BJ (cell line): ENCODE measurements around the gene DAP. TPM values are rescaled to one million over a fixed set of nuclear protein-coding genes. Genes with fewer than 3 reads are reported as not detected.

ENCODE experiments used
- CTCF ChIA-PET: fragments of 350-600 bp; formaldehyde crosslinking; extraction: SDS; loops from one replicate; lab custom pipeline; 2021; ENCODE audit warnings: antibody characterized with exemption, inconsistent platforms; lab: Yijun Ruan, JAX
- POLR2A ChIA-PET: fragments of 300-600 bp; sonication (Branson Sonifier 250); formaldehyde crosslinking; extraction: SDS; loops from one replicate; lab custom pipeline; 2021; ENCODE audit warnings: antibody characterized with exemption; lab: Charles Lee
- DNase-seq: peaks from one replicate; pipeline ENCODE4 v3.0.0-alpha.2; 2011; ENCODE audit warnings: low read depth
- H3K27me3 ChIP-seq: 2 replicates; pipeline ENCODE4 v1.6.0; 2011; ENCODE audit warnings: low read length; ENCODE audit not compliant: control insufficient read depth, insufficient read depth
- H3K36me3 ChIP-seq: 2 replicates; pipeline ENCODE4 v1.5.1; 2011; ENCODE audit warnings: low read length; ENCODE audit not compliant: control insufficient read depth, insufficient read depth
- H3K4me3 ChIP-seq: 2 replicates; pipeline ENCODE4 v1.5.1; 2011; ENCODE audit warnings: low read depth, mild to moderate bottlenecking, control low read depth, low read length
- CTCF ChIP-seq: IDR thresholded peaks from 2 replicates; pipeline ENCODE4 v1.5.1; 2011; ENCODE audit warnings: low read depth, mild to moderate bottlenecking, control low read depth, inconsistent platforms, low read length, moderate library complexity; ENCODE audit not compliant: insufficient read depth
- polyA plus RNA-seq: library from polyadenylated mRNA; depleted of rRNA; stranded (reverse); fragments of >200 nt; gene quantifications from 2 replicates; pipeline ENCODE4 v1.2.3, GENCODE V29; 2011

The DAP gene
- polyA plus RNA-seq, 1 experiment: 95.6 TPM

GRCh38 chr5:10797261-10797660, 36.2 kb upstream of the DAP start:
- no peak for DNase-seq
- TF ChIP-seq CTCF: no peak
- ChIA-PET POLR2A (no interaction called here), CTCF (interaction anchor here (0.7 to 1.5 kb wide), 3 partner anchors 14 to 18 kb away, joined by 3 to 5 read pairs (median 3); no protein-coding TSS in a partner anchor)
- no peaks in the 10 kb centered on the region for H3K36me3 ChIP-seq
- H3K27me3 ChIP-seq: 0 out of 2 replicates have a peak, but pooled peaks cover 2% of the 10 kb centered on the region
- no peak overlapping the region for H3K4me3 ChIP-seq

GRCh38 chr5:10793785-10794184, 32.8 kb upstream of the DAP start:
- peak; percentile 48 for TF ChIP-seq CTCF
- no peak for DNase-seq

GRCh38 chr5:10792336-10792735, 31.3 kb upstream of the DAP start:
- Histone ChIP-seq H3K27me3 (no peaks in the 10 kb centered on the region), H3K36me3 (no peaks in the 10 kb centered on the region), H3K4me3 (no peak overlapping the region)
- ChIA-PET CTCF (interaction anchor here (0.6 kb wide), 1 partner anchor 84 kb away, joined by 3 read pairs; no protein-coding TSS in a partner anchor), POLR2A (no interaction called here)
- TF ChIP-seq CTCF: no peak
- DNase-seq: no peak

More at GRCh38 chr5:10793785-10794184, 32.8 kb upstream of the DAP start:
- Histone ChIP-seq H3K36me3 (no peaks in the 10 kb centered on the region), H3K4me3 (no peak overlapping the region), H3K27me3 (no peaks in the 10 kb centered on the region)
- POLR2A ChIA-PET: no interaction called here
- CTCF ChIA-PET: interaction anchor here (0.7 to 1.0 kb wide), 3 partner anchors 20 to 64 kb away, joined by 3 to 4 read pairs (median 3); no protein-coding TSS in a partner anchor

- CTCF ChIA-PET: interaction anchor here (0.6 to 1.1 kb wide), 3 partner anchors 12 to 162 kb away, joined by 3 to 4 read pairs (median 3); no protein-coding TSS in a partner anchor
- Histone ChIP-seq H3K27me3 (no peaks in the 10 kb centered on the region), H3K4me3 (no peak overlapping the region), H3K36me3 (no peaks in the 10 kb centered on the region)
- DNase-seq: no peak
- POLR2A ChIA-PET: no interaction called here
- no peak for TF ChIP-seq CTCF
These were observed 28.7 kb upstream of the DAP start for GRCh38 chr5:10789726-10790125.

- Histone ChIP-seq H3K27me3 (no peaks in the 10 kb centered on the region), H3K36me3 (no peaks in the 10 kb centered on the region), H3K4me3 (no peak overlapping the region)
- ChIA-PET CTCF (interaction anchor here (0.6 to 1.5 kb wide), 3 partner anchors 10 to 162 kb away, joined by 3 to 5 read pairs (median 4); no protein-coding TSS in a partner anchor), POLR2A (no interaction called here)
- no peak for TF ChIP-seq CTCF
- DNase-seq: peak; percentile 76
These were observed 28.0 kb upstream of the DAP start for GRCh38 chr5:10789021-10789420.
